ENCODE measurements around the gene OR10A6. TPM values are rescaled to one million over a fixed set of nuclear protein-coding genes. Genes with fewer than 3 reads are reported as not detected.

OR10A6 gene
- total and polyA plus RNA-seq, 2 of the 4 experiments (the other 2 are of a cell fraction), result 0.19 TPM; not detected in 1

- no peak for TF ChIP-seq MAZ (IDR thresholded peaks at IDR 0.05; ENCODE audit: borderline replicate concordance, low read depth, low read length)
- TF ChIP-seq USF2 (IDR thresholded peaks at IDR 0.05; ENCODE audit: low read depth, low read length), result no peak
- no peak for TF ChIP-seq RAD21 (IDR thresholded peaks at IDR 0.05; ENCODE audit: low read length)
- no peak for TF ChIP-seq MAFK (IDR thresholded peaks at IDR 0.05; ENCODE audit: low read depth, low read length)
- TF ChIP-seq POLR2A (IDR thresholded peaks at IDR 0.05; ENCODE audit: low read depth, low read length), result no peak
These were observed 37.6 kb upstream of the OR10A6 start (continued) for GRCh38 chr11:7968686-7969085.

- Histone ChIP-seq H3K4me1 (ENCODE audit: control insufficient read depth, insufficient read depth, low read length) (peaks cover 32% of the 10 kb centered on the region), H3K23ac (ENCODE audit: low read depth, low read length) (peak overlapping the region; percentile 91; the same call in 1 of the 2 replicates), H2AK5ac (ENCODE audit: low read depth, low read length) (peak overlapping the region; percentile 81), H3K4me2 (ENCODE audit: low read depth, low read length) (peak overlapping the region; percentile 13; the same call in 1 of the 2 replicates), H4K5ac (ENCODE audit: low read depth, low read length) (peak overlapping the region; percentile 88), H4K91ac (ENCODE audit: insufficient read depth, low read depth, low read length) (peak overlapping the region; percentile 92), H3K4me3 (ENCODE audit: insufficient read depth, low read depth, low read length) (no peak overlapping the region), H3K36me3 (ENCODE audit: control insufficient read depth, insufficient read depth, low read length) (no peaks in the 10 kb centered on the region), H2BK5ac (ENCODE audit: low read depth, low read length, poor library complexity, severe bottlenecking) (peak overlapping the region; percentile 98), H3K18ac (ENCODE audit: low read depth, low read length) (peak overlapping the region; percentile 70; the same call in 1 of the 2 replicates), H4K8ac (ENCODE audit: low read depth in 2 of 2, low read length in 2 of 2) (peak overlapping the region; percentile 68 to 76), H2AFZ (replicated peaks; ENCODE audit: low read length, poor library complexity) (peak overlapping the region; percentile 17), H2BK15ac (ENCODE audit: low read depth, low read length) (peak overlapping the region; percentile 99; the same call in 2 of the 3 replicates), H2BK120ac (ENCODE audit: low read depth, low read length) (peak overlapping the region; percentile 97), H3K27me3 (ENCODE audit: control insufficient read depth, insufficient read depth, low read length) (no peaks in the 10 kb centered on the region), H3K4ac (ENCODE audit: low read depth, low read length) (peak overlapping the region; percentile 95), H2AK9ac (replicated peaks; ENCODE audit: low read depth, low read length, poor library complexity) (peak overlapping the region; percentile 65), H3K9me3 (ENCODE audit: control insufficient read depth, insufficient read depth, low read length) (no peaks in the 10 kb centered on the region), H2BK20ac (ENCODE audit: low read depth, low read length) (peak overlapping the region; percentile 95), H3K79me1 (ENCODE audit: low read depth in 1 of 2, low read length in 2 of 2) (peaks cover 0 to 19% of the 10 kb centered on the region in 2 experiments; a peak in 2 of 4 replicates), H3K14ac (replicated peaks; ENCODE audit: low read depth, low read length) (peak overlapping the region; percentile 93), H4K20me1 (ENCODE audit: insufficient read depth, low read length) (no peaks in the 10 kb centered on the region), H3K9me1 (ENCODE audit: insufficient read depth, low read length) (peaks cover 13% of the 10 kb centered on the region), H3K56ac (ENCODE audit: extremely low read depth, insufficient read depth, low read length) (peak overlapping the region; percentile 18; the same call in 1 of the 2 replicates), H3K27ac (ENCODE audit: insufficient read depth, low read length) (peak overlapping the region; percentile 78), H3K9ac (ENCODE audit: low read depth, low read length) (peak overlapping the region; percentile 24; the same call in 1 of the 2 replicates)
- BruUV-seq (replicated peaks), result no TSS peak
- ChIA-PET POLR2A (ENCODE audit: unreplicated experiment) (no interaction called here), CTCF (interaction anchor here (1.4 kb wide), 1 partner anchor 19 kb away, joined by 7 read pairs; the partner anchor contains the start of gene EIF3F)
- no peak for TF ChIP-seq FOS (IDR thresholded peaks at IDR 0.05; ENCODE audit: low read depth, low read length)
- peak; percentile 64 for TF ChIP-seq CEBPB (IDR thresholded peaks at IDR 0.05; ENCODE audit: low read depth, low read length)
- in situ Hi-C loops (cut with MboI; ENCODE audit: low sequenced_read_pairs), result no loop called here
- intact Hi-C loops (cut with micrococcal nuclease), result loop anchor here (5.0 kb wide), 1 partner anchor 76 kb away; no protein-coding TSS in a partner anchor
- ATAC-seq (ENCODE audit: low read depth) (peak; percentile 10), DNase-seq (peak; percentile 74)
- dilution Hi-C loops (cut with HindIII; ENCODE audit: low sequenced_read_pairs, unreplicated experiment), result no loop called here
These were observed 36.8 kb upstream of the OR10A6 start for GRCh38 chr11:7967826-7968225.

Data from IMR-90 (cell line).